Sigmoid colon (tissue), 7 donors: ENCODE data around the gene DDA1. TPM values are rescaled to one million over a fixed set of nuclear protein-coding genes. Genes with fewer than 3 reads are reported as not detected.

Experiments used
- DNase-seq: peaks from one replicate; pipeline ENCODE4 v3.0.0-alpha.2; 2019
- H3K27ac ChIP-seq, 4 donors: fragments of 200-600 bp; sonication (generic); one replicate each; pipeline ENCODE4 v1.5.1; 2016 to 2019; ENCODE audit warnings: mild to moderate bottlenecking in 1 of 4
- H3K27me3 ChIP-seq, 3 donors: fragments of 200-600 bp; sonication (generic); one replicate each; pipeline ENCODE4 v1.5.1; 2019; ENCODE audit warnings: mild to moderate bottlenecking in 1 of 3
- H3K36me3 ChIP-seq, 4 donors: fragments of 200-600 bp; sonication (generic); one replicate each; pipeline ENCODE4 v1.5.1; 2016 to 2019
- H3K4me1 ChIP-seq, 4 donors: fragments of 200-600 bp; sonication (generic); one replicate each; pipeline ENCODE4 v1.5.1; 2017 to 2019
- H3K4me3 ChIP-seq, 4 donors: fragments of 200-600 bp; sonication (generic); one replicate each; pipeline ENCODE4 v1.5.1; 2017 to 2019; ENCODE audit warnings: mild to moderate bottlenecking in 2 of 4, moderate library complexity in 1 of 4
- H3K9me3 ChIP-seq, 4 donors: fragments of 200-600 bp in 3 of 4; sonication (generic) in 3 of 4; one replicate each; pipeline versions ENCODE4 v1.5.1 to v1.6.1; 2013 to 2019
- CTCF ChIP-seq, 4 experiments: fragments of 450-650 bp in 3 of 4; fragments of 200-600 bp in 1 of 4; IDR thresholded peaks; one replicate each; pipeline ENCODE4 v1.5.1; 2016 to 2019; ENCODE audit warnings: antibody characterized with exemption in 4 of 4, mild to moderate bottlenecking in 3 of 4, moderate library complexity in 2 of 4
- EP300 ChIP-seq, 4 donors: sonication (generic); formaldehyde crosslinking; IDR thresholded peaks; one replicate each; pipeline ENCODE4 v1.6.1; 2017; ENCODE audit warnings: antibody characterized with exemption in 4 of 4
- POLR2A ChIP-seq, 2 donors: fragments of 450-650 bp; IDR thresholded peaks; one replicate each; pipeline ENCODE4 v1.6.1; 2016; ENCODE audit warnings: antibody characterized with exemption in 2 of 2, mild to moderate bottlenecking in 2 of 2, moderate library complexity in 2 of 2
- POLR2AphosphoS5 ChIP-seq, 4 donors: sonication (generic); formaldehyde crosslinking; IDR thresholded peaks; one replicate each; pipeline ENCODE4 v1.6.1; 2017; ENCODE audit warnings: antibody characterized with exemption in 4 of 4
- WGBS, 2 donors: extraction: QIAGEN DNeasy Blood & Tissue Kit; methylation state at CpG; one replicate each; pipeline ENCODE4 v1.1.7; 2013; 5-methylcytosine and 5-hydroxymethylcytosine counted together
- intact Hi-C: fragments of 100-400 bp; cut with DNase I; formaldehyde crosslinking; loops from one replicate; pipeline ENCODE4 v1.15.1; 2023
- polyA plus RNA-seq, 3 donors: library from polyadenylated mRNA; stranded (reverse); fragments of 200-250 nt; gene quantifications; one replicate each; pipeline ENCODE4 v1.2.3, GENCODE V29; 2013
- total RNA-seq, 4 donors: library from RNA; depleted of rRNA; stranded (reverse); fragments of >200 nt; gene quantifications; one replicate each; pipeline ENCODE4 v1.1.0, GENCODE V29; 2016
- donor health status: healthy with polysubstance abuse.
- donor health status: Bipolar disorder and iron deficiency.
- donor health status: healthy.

DDA1 gene
- total and polyA plus RNA-seq, 7 donors: 6.1 to 101 (median 10.3) TPM

GRCh38 chr19:17346109-17346671 lies 36.8 kb downstream of the DDA1 start:
- peak; percentile 83 for DNase-seq

GRCh38 chr19:17347361-17347760 lies 38.0 kb downstream of the DDA1 start:
- Histone ChIP-seq H3K4me1 (peaks cover 0 to 25% (median 12%) of the 10 kb centered on the region in 4 donors), H3K27ac (peak overlapping the region; percentile 12 to 63 (median 44)), H3K9me3 (no peaks in the 10 kb centered on the region), H3K27me3 (peaks cover 0 to 24% (median 0%) of the 10 kb centered on the region in 3 donors), H3K36me3 (peaks cover 0 to 2% (median 0%) of the 10 kb centered on the region in 4 donors), H3K4me3 (no peak overlapping the region)
- TF ChIP-seq POLR2AphosphoS5 (IDR thresholded peaks at IDR 0.05) (peak in 2 of 4 donors; percentile 12 to 18), CTCF (IDR thresholded peaks at IDR 0.05) (no peak), POLR2A (IDR thresholded peaks at IDR 0.05) (no peak), EP300 (IDR thresholded peaks at IDR 0.05) (no peak)
- intact Hi-C loops: no loop called here
- 28 to 43% methylated on average over 6 of the region's 6 CpGs for whole genome bisulfite sequencing, 2 donors
- no peak for DNase-seq

More at GRCh38 chr19:17346109-17346671, 36.8 kb downstream of the DDA1 start:
- Histone ChIP-seq H3K27me3 (peaks cover 0 to 17% (median 0%) of the 10 kb centered on the region in 3 donors), H3K4me3 (no peak overlapping the region), H3K9me3 (no peaks in the 10 kb centered on the region), H3K36me3 (peaks cover 0 to 14% (median 0%) of the 10 kb centered on the region in 4 donors), H3K4me1 (peaks cover 0 to 25% (median 12%) of the 10 kb centered on the region in 4 donors), H3K27ac (peak overlapping the region in 3 of 4 donors; percentile 34 to 53 (median 39))
- TF ChIP-seq CTCF (IDR thresholded peaks at IDR 0.05) (peak; percentile 91 to 96 (median 94)), POLR2AphosphoS5 (IDR thresholded peaks at IDR 0.05) (no peak)
- intact Hi-C loops: loop anchor here (1.0 kb wide), 1 partner anchor 40 kb away; no protein-coding TSS in a partner anchor
- WGBS, 2 donors: 15% methylated on average over 24 of the region's 24 CpGs

- Histone ChIP-seq H3K4me1 (peaks cover 0 to 25% (median 12%) of the 10 kb centered on the region in 4 donors), H3K4me3 (no peak overlapping the region), H3K27ac (peak overlapping the region; percentile 12 to 63 (median 44)), H3K27me3 (peaks cover 0 to 24% (median under 1%) of the 10 kb centered on the region in 3 donors), H3K9me3 (no peaks in the 10 kb centered on the region), H3K36me3 (no peaks in the 10 kb centered on the region)
- TF ChIP-seq CTCF (IDR thresholded peaks at IDR 0.05): no peak
- TF ChIP-seq EP300 (IDR thresholded peaks at IDR 0.05): no peak
- no peak for TF ChIP-seq POLR2A (IDR thresholded peaks at IDR 0.05)
- TF ChIP-seq POLR2AphosphoS5 (IDR thresholded peaks at IDR 0.05): no peak
- DNase-seq: no peak
- intact Hi-C loops: no loop called here
- WGBS, 2 donors: 66 to 69% methylated on average over 2 of the region's 2 CpGs
Measured at GRCh38 chr19:17347877-17348276, 38.5 kb downstream of the DDA1 start.

- 11% methylated on average over 12 of the region's 12 CpGs for WGBS, 2 donors
- peaks cover 0 to 24% (median 4%) of the 10 kb centered on the region in 3 donors for H3K27me3 ChIP-seq
- H3K9me3 ChIP-seq: no peaks in the 10 kb centered on the region
- peak; percentile 81 for DNase-seq
- peaks cover 0 to 25% (median 12%) of the 10 kb centered on the region in 4 donors for H3K4me1 ChIP-seq
- intact Hi-C loops: no loop called here
- H3K27ac ChIP-seq: peak overlapping the region; percentile 34 to 63 (median 44)
- no peak overlapping the region for H3K4me3 ChIP-seq
- TF ChIP-seq CTCF (IDR thresholded peaks at IDR 0.05) (no peak), POLR2AphosphoS5 (IDR thresholded peaks at IDR 0.05) (peak in 3 of 4 donors; percentile 17 to 61 (median 53))
- no peaks in the 10 kb centered on the region for H3K36me3 ChIP-seq
Measured at GRCh38 chr19:17348700-17349099, 39.3 kb downstream of the DDA1 start.
